ENCODE results near the gene CNPPD1.

The CNPPD1 gene

DNA sequence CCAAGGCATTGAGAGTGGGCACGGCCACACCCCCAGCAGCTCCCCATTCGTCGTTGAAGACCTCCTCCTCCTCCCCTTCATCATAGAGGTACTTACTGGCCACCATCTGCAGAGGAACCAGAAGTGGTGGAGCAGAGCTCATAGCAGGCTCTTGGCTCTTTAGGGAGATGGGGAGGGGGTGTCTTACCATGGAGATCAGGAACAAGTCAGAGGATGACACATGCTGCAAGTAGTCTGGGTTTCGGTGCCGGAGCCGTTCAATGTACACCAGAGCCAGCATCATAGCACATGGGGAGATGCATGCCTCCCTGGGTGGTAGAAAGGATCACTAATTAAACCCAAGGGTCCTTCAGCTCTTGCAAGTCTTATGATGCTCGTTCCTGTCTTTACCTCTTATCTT is 1.9 kb downstream of the CNPPD1 start:
- peaks cover 2% of the 10 kb centered on the region for H3K79me2 ChIP-seq (ENCODE audit: control insufficient read depth, insufficient read depth, low read length)
- H2BK5ac ChIP-seq (ENCODE audit: low read length) = no peak overlapping the region

DNA sequence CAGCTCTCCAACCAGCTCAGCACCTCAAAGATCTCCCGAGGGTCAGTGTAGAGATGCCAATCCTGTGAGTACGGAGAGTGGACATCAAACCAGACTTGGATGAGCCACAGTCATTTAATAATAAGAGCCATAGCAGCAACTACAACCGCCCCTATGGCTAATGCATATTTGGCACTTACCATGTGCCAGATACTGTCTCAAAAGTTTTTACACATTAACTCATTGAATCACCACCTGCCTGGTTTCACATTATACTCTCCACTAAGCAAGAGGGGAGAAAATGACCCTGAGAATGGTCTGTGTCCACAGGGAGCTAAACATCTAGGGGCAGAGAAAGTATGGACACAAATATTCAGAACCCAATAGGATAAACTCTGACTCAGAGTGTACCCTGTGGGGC is 2.6 kb downstream of the CNPPD1 start:
- H3K79me1 ChIP-seq (ENCODE audit: low read length) = peaks cover 7% of the 10 kb centered on the region
- H3K36me3 ChIP-seq (ENCODE audit: control insufficient read depth, insufficient read depth, low read length) = no peaks in the 10 kb centered on the region
- H3K18ac ChIP-seq (ENCODE audit: low read length) = no peak overlapping the region
- H3K27me3 ChIP-seq (ENCODE audit: insufficient read depth, low read length, poor library complexity) = no peaks in the 10 kb centered on the region
- no peak overlapping the region for H3K4me2 ChIP-seq (ENCODE audit: low read length)
- no peak overlapping the region for H3K23ac ChIP-seq (ENCODE audit: low read length)
- H4K8ac ChIP-seq (ENCODE audit: low read depth, low read length) = no peak overlapping the region
- H2BK15ac ChIP-seq (replicated peaks; ENCODE audit: low read depth) = no peak overlapping the region
- no peak overlapping the region for H2BK5ac ChIP-seq (ENCODE audit: low read length)
- no peak overlapping the region for H4K5ac ChIP-seq (ENCODE audit: low read length)
- H2AK5ac ChIP-seq (ENCODE audit: low read length) = no peak overlapping the region
- no peak overlapping the region for H3K27ac ChIP-seq (ENCODE audit: low read depth, low read length)
- H3K56ac ChIP-seq (ENCODE audit: low read length) = no peak overlapping the region
- H2BK120ac ChIP-seq (ENCODE audit: low read depth, low read length) = no peak overlapping the region
- no peak overlapping the region for H3K4me3 ChIP-seq (ENCODE audit: low read length)
- peaks cover 2% of the 10 kb centered on the region for H3K79me2 ChIP-seq (ENCODE audit: control insufficient read depth, insufficient read depth, low read length)
- H3K4ac ChIP-seq (ENCODE audit: low read depth, low read length) = no peak overlapping the region
- DNase-seq = no peak
- WGBS (ENCODE audit: extremely low coverage, insufficient coverage, low lambda C conversion rate) = no CpG with 5 or more reads among the region's 3 CpGs
- H3K4me1 ChIP-seq (ENCODE audit: control insufficient read depth, low read depth, low read length) = peaks cover 3% of the 10 kb centered on the region
- H3K9ac ChIP-seq (ENCODE audit: low read length) = no peak overlapping the region

More for the DNA sequence above, 1.9 kb downstream of the CNPPD1 start:
- H2BK120ac ChIP-seq (ENCODE audit: low read depth, low read length) = no peak overlapping the region
- H3K4ac ChIP-seq (ENCODE audit: low read depth, low read length) = no peak overlapping the region
- WGBS (ENCODE audit: extremely low coverage, insufficient coverage, low lambda C conversion rate) = no CpG with 5 or more reads among the region's 7 CpGs
- no peak overlapping the region for H3K27ac ChIP-seq (ENCODE audit: low read depth, low read length)
- DNase-seq = no peak
- no peak overlapping the region for H3K9ac ChIP-seq (ENCODE audit: low read length)
- H3K79me1 ChIP-seq (ENCODE audit: low read length) = peaks cover 11% of the 10 kb centered on the region
- no peak overlapping the region for H4K8ac ChIP-seq (ENCODE audit: low read depth, low read length)
- no peak overlapping the region for H3K18ac ChIP-seq (ENCODE audit: low read length)
- H2BK15ac ChIP-seq (replicated peaks; ENCODE audit: low read depth) = no peak overlapping the region
- H3K36me3 ChIP-seq (ENCODE audit: control insufficient read depth, insufficient read depth, low read length) = no peaks in the 10 kb centered on the region
- H2AK5ac ChIP-seq (ENCODE audit: low read length) = no peak overlapping the region
- no peak overlapping the region for H3K4me2 ChIP-seq (ENCODE audit: low read length)
- peaks cover 3% of the 10 kb centered on the region for H3K4me1 ChIP-seq (ENCODE audit: control insufficient read depth, low read depth, low read length)
- H3K23ac ChIP-seq (ENCODE audit: low read length) = no peak overlapping the region
- H3K56ac ChIP-seq (ENCODE audit: low read length) = no peak overlapping the region
- no peaks in the 10 kb centered on the region for H3K27me3 ChIP-seq (ENCODE audit: insufficient read depth, low read length, poor library complexity)
- no peak overlapping the region for H3K4me3 ChIP-seq (ENCODE audit: low read length)
- no peak overlapping the region for H4K5ac ChIP-seq (ENCODE audit: low read length)

DNA sequence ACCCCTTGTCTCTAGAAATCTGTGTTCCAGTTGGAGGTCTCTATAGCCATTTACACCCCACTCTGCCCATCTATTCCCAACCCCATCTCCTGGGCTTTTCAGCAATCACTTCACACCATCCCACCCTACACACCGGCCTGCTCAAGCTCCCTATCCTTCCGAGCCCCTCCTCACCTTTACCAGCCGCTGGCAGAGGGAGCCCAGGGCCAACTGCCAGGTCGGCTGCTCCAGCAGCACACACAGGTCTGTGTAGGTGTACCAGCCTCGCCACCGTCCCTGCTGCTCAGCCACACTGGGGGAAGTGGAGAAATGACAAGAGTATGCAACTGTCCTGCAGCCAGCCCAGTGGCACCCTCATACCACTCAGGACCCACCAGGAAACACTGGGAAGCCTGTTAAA is 3.5 kb downstream of the CNPPD1 start:
- no peak overlapping the region for H3K9ac ChIP-seq (ENCODE audit: low read length)
- no CpG with 5 or more reads among the region's 6 CpGs for WGBS (ENCODE audit: extremely low coverage, insufficient coverage, low lambda C conversion rate)
- H3K56ac ChIP-seq (ENCODE audit: low read length) = no peak overlapping the region
- H2AK5ac ChIP-seq (ENCODE audit: low read length) = no peak overlapping the region
- H3K79me1 ChIP-seq (ENCODE audit: low read length) = peaks cover 3% of the 10 kb centered on the region
- H3K18ac ChIP-seq (ENCODE audit: low read length) = no peak overlapping the region
- DNase-seq = no peak
- H3K79me2 ChIP-seq (ENCODE audit: control insufficient read depth, insufficient read depth, low read length) = no peaks in the 10 kb centered on the region
- no peak overlapping the region for H2BK15ac ChIP-seq (replicated peaks; ENCODE audit: low read depth)
- no peak overlapping the region for H2BK5ac ChIP-seq (ENCODE audit: low read length)
- no peak overlapping the region for H4K5ac ChIP-seq (ENCODE audit: low read length)
- no peaks in the 10 kb centered on the region for H3K36me3 ChIP-seq (ENCODE audit: control insufficient read depth, insufficient read depth, low read length)
- H3K4me2 ChIP-seq (ENCODE audit: low read length) = no peak overlapping the region
- no peak overlapping the region for H3K23ac ChIP-seq (ENCODE audit: low read length)
- no peaks in the 10 kb centered on the region for H3K27me3 ChIP-seq (ENCODE audit: insufficient read depth, low read length, poor library complexity)
- no peak overlapping the region for H2BK120ac ChIP-seq (ENCODE audit: low read depth, low read length)
- no peak overlapping the region for H4K8ac ChIP-seq (ENCODE audit: low read depth, low read length)
- H3K27ac ChIP-seq (ENCODE audit: low read depth, low read length) = no peak overlapping the region
- no peaks in the 10 kb centered on the region for H3K4me1 ChIP-seq (ENCODE audit: control insufficient read depth, low read depth, low read length)
- no peak overlapping the region for H3K4me3 ChIP-seq (ENCODE audit: low read length)
- no peak overlapping the region for H3K4ac ChIP-seq (ENCODE audit: low read depth, low read length)

DNA sequence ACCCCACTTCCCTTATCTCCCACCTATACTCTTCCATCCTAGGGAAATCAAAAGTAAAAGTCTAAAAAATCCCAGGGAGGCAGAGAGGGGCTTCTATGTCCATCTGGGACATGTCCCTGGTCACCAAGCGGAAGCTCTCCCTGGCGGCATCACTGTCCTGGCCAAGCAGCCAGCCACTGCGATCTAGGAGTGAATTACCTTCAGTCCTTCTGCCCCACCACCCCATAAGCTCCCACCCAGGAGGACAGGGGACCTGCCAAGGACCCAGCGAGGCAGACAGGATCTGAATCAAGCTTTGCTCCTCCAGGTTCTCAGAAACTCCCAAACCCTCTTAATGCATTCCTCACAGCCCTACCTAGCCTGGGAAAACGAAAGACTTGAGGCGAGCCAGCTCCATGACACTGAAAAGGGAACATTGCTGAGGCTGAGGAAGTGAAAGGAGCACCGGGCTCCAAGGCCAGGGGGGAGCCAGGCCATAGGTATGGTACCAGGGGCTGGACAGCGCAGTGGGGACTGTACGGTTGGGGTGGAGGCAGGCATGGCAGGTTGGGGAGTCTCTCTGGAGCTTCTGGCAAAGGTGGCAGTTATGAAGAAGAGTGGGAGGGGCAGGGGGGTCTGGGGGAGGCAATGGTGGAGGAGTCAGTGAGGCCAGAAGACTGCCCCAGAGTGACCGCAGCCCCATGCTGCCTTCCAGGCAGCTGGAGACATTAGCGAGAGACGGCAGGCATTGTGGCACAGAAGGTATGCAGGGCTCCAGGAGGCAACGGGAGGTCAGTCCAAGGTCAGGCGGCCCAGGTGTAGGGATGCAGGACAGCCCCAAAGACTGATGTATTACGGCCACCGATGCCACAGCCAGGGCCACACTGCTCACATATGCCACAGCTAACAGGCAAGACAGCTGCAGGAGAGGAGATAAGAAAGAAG is 4.2 kb downstream of the CNPPD1 start:
- no CpG with 5 or more reads among the region's 16 CpGs for WGBS (ENCODE audit: extremely low coverage, insufficient coverage, low lambda C conversion rate)
- no peak overlapping the region for H3K27ac ChIP-seq (ENCODE audit: low read depth, low read length)

DNA sequence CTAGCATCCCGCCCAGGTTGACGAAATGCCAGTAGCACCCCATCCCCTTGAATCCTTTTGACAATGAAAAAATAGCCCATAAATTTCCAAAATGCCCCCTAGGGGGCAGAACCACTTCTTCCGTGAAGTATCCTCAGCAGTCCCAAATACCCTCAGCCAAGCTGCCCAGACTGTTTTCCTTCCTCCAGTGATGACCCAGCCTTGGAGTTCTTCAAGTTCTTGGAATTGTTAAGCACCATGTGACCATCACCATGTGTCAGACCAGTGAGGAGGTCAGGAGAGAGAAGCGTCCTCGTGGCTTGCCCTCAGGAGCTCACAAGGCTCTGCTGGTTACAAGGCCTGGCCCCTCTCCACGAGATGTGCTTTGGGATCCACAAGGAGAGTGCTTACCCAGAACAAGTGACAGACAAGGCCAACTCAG is 5.5 kb downstream of the CNPPD1 start:
- H3K23ac ChIP-seq (ENCODE audit: low read length) = no peak overlapping the region
- H3K36me3 ChIP-seq (ENCODE audit: control insufficient read depth, insufficient read depth, low read length) = no peaks in the 10 kb centered on the region
- no peak overlapping the region for H2BK120ac ChIP-seq (ENCODE audit: low read depth, low read length)
- H2BK5ac ChIP-seq (ENCODE audit: low read length) = no peak overlapping the region
- no peak overlapping the region for H3K4ac ChIP-seq (ENCODE audit: low read depth, low read length)
- no peak overlapping the region for H3K18ac ChIP-seq (ENCODE audit: low read length)
- no peaks in the 10 kb centered on the region for H3K27me3 ChIP-seq (ENCODE audit: insufficient read depth, low read length, poor library complexity)
- peaks cover 3% of the 10 kb centered on the region for H3K79me1 ChIP-seq (ENCODE audit: low read length)
- H3K9ac ChIP-seq (ENCODE audit: low read length) = no peak overlapping the region
- H3K27ac ChIP-seq (ENCODE audit: low read depth, low read length) = no peak overlapping the region
- H4K5ac ChIP-seq (ENCODE audit: low read length) = no peak overlapping the region
- no peaks in the 10 kb centered on the region for H3K79me2 ChIP-seq (ENCODE audit: control insufficient read depth, insufficient read depth, low read length)
- WGBS (ENCODE audit: extremely low coverage, insufficient coverage, low lambda C conversion rate) = no CpG with 5 or more reads among the region's 6 CpGs
- no peak overlapping the region for H2BK15ac ChIP-seq (replicated peaks; ENCODE audit: low read depth)
- DNase-seq = peak; percentile 96
- no peaks in the 10 kb centered on the region for H3K4me1 ChIP-seq (ENCODE audit: control insufficient read depth, low read depth, low read length)
- H3K4me3 ChIP-seq (ENCODE audit: low read length) = no peak overlapping the region
- no peak overlapping the region for H2AK5ac ChIP-seq (ENCODE audit: low read length)
- H4K8ac ChIP-seq (ENCODE audit: low read depth, low read length) = no peak overlapping the region
- no peak overlapping the region for H3K56ac ChIP-seq (ENCODE audit: low read length)
- H3K4me2 ChIP-seq (ENCODE audit: low read length) = no peak overlapping the region

More for the DNA sequence above, 4.2 kb downstream of the CNPPD1 start:
- no peak overlapping the region for H2AK5ac ChIP-seq (ENCODE audit: low read length)
- H3K79me1 ChIP-seq (ENCODE audit: low read length) = peaks cover 3% of the 10 kb centered on the region
- H4K8ac ChIP-seq (ENCODE audit: low read depth, low read length) = no peak overlapping the region
- no peak overlapping the region for H4K5ac ChIP-seq (ENCODE audit: low read length)
- no peaks in the 10 kb centered on the region for H3K79me2 ChIP-seq (ENCODE audit: control insufficient read depth, insufficient read depth, low read length)
- no peak overlapping the region for H3K9ac ChIP-seq (ENCODE audit: low read length)
- no peak overlapping the region for H3K4me2 ChIP-seq (ENCODE audit: low read length)
- no peak overlapping the region for H2BK120ac ChIP-seq (ENCODE audit: low read depth, low read length)
- H2BK5ac ChIP-seq (ENCODE audit: low read length) = no peak overlapping the region
- no peaks in the 10 kb centered on the region for H3K27me3 ChIP-seq (ENCODE audit: insufficient read depth, low read length, poor library complexity)
- H2BK15ac ChIP-seq (replicated peaks; ENCODE audit: low read depth) = no peak overlapping the region
- no peak overlapping the region for H3K4me3 ChIP-seq (ENCODE audit: low read length)
- no peaks in the 10 kb centered on the region for H3K36me3 ChIP-seq (ENCODE audit: control insufficient read depth, insufficient read depth, low read length)
- H3K4ac ChIP-seq (ENCODE audit: low read depth, low read length) = no peak overlapping the region
- no peaks in the 10 kb centered on the region for H3K4me1 ChIP-seq (ENCODE audit: control insufficient read depth, low read depth, low read length)
- no peak for DNase-seq
- H3K18ac ChIP-seq (ENCODE audit: low read length) = no peak overlapping the region
- no peak overlapping the region for H3K23ac ChIP-seq (ENCODE audit: low read length)
- no peak overlapping the region for H3K56ac ChIP-seq (ENCODE audit: low read length)

Data from mesendoderm (in vitro differentiated cells).